Psoas muscle (tissue), 8 donors: ENCODE measurements around the gene GPATCH8. TPM values are rescaled to one million over a fixed set of nuclear protein-coding genes. Genes with fewer than 3 reads are reported as not detected.

Experiments used
- ATAC-seq, 4 donors: fragments of 200-7000 bp; cut with Tn5 transposase; one replicate each; pipeline ENCODE4 v1.9.1; 2020; ENCODE audit warnings: moderate library complexity in 3 of 4, mild to moderate bottlenecking in 2 of 4
- DNase-seq, 2 donors: peaks; one replicate each; pipeline ENCODE4 v3.0.0-alpha.2; 2020
- H3K27ac ChIP-seq: fragments of 200-600 bp; one replicate; pipeline ENCODE4 v1.8.0; 2022
- H3K27me3 ChIP-seq, 3 donors: fragments of 200-600 bp in 1 of 3; one replicate each; pipeline versions ENCODE4 v1.6.1 to v1.8.0; 2013 to 2022; ENCODE audit warnings: low read length in 2 of 3, mild to moderate bottlenecking in 2 of 3, moderate library complexity in 1 of 3; ENCODE audit not compliant: insufficient read depth in 3 of 3
- H3K36me3 ChIP-seq, 2 donors: fragments of 200-600 bp in 1 of 2; one replicate each; pipeline versions ENCODE4 v1.6.1 to v1.8.0; 2013 to 2022; ENCODE audit warnings: low read depth in 1 of 2, mild to moderate bottlenecking in 1 of 2, moderate library complexity in 1 of 2; ENCODE audit not compliant: insufficient read depth in 1 of 2
- H3K4me1 ChIP-seq: fragments of 200-600 bp; one replicate; pipeline ENCODE4 v1.8.0; 2022
- H3K4me3 ChIP-seq: fragments of 200-600 bp; one replicate; pipeline ENCODE4 v1.8.0; 2022; ENCODE audit warnings: mild to moderate bottlenecking
- H3K9me3 ChIP-seq: fragments of 200-600 bp; one replicate; pipeline ENCODE4 v1.8.0; 2022
- WGBS, 3 donors: extraction: QIAGEN DNeasy Blood & Tissue Kit; methylation state at CpG; one replicate each; pipeline versions ENCODE4 v1.1.6 to v1.1.7; 2013; 5-methylcytosine and 5-hydroxymethylcytosine counted together
- intact Hi-C, 2 donors: fragments of 100-400 bp; cut with DNase I; formaldehyde crosslinking; loops; one replicate each; pipeline versions ENCODE4 v1.11.0 to v1.14.2; 2022
- polyA plus RNA-seq, 3 donors: library from polyadenylated mRNA; stranded (reverse); fragments of 200-250 nt; gene quantifications; one replicate each; pipeline ENCODE4 v1.2.3, GENCODE V29; 2013
- total RNA-seq, 4 donors: library from RNA; stranded (reverse); fragmentation: NEBNext Ultra II Directional in 2 of 4; extraction: Animal tissue kit (Norgen Biotek cat#: 25700) in 2 of 4; gene quantifications; one replicate each; pipeline versions ENCODE4 v1.2.1 to v1.2.4, GENCODE V29; 2021 to 2023
- TF ChIP-seq, protein P1 (sequence below): fragments of 200-600 bp; IDR thresholded peaks from one replicate; pipeline ENCODE4 v1.8.0; 2022; ENCODE audit warnings: antibody characterized with exemption
- donor health status: healthy with polysubstance abuse.
- donor health status: DM: no; HTN: no; CAD: no; lungs with moderate emphysema.
- donor health status: Bipolar disorder and iron deficiency.
- donor health status: healthy.
- donor health status: DM: yes; HTN: yes; CAD: no.
- donor health status: DM: no; HTN: no; CAD: no.
- donor health status: DM: no; HTN: no; CAD: no.
- donor health status: DM: yes; HTN: yes; CAD: no.

GPATCH8 gene
- total and polyA plus RNA-seq, 7 donors, result 5.7 to 28.1 (median 19.0) TPM

DNA sequence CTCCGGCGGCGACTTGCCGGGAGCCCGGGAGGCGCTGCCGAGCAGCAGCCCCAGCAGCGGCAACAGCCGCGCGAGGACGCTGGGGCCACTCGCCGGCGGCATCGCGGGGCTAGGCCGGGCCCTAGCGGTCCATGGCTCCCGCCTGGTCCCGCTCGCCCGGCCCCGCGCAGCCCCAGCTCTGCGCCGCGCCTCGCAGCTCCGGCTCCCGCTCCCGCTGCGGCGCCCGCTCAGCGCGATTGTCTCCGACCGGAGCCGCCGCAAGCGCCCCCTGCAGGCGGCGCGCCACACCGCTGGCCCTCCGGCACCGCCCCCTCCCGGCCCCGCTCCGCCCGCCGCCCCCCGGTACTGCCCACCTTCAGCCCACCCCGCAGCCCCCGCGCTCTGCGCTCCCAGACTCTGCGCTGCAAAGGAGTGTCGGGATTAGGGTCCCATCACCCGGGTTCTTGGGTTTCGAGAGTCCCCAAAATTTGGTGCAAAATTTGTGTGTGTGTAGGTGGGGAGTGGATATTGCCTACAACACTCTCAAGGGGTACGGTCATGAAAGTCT is 139.5 kb downstream of the GPATCH8 start, which contains the start of gene FAM171A2:
Gene FAM171A2 (minus strand): TSS at position 241 of the 547 bp plus-strand sequence. CDS start 139 bp downstream, at position 102.
- Histone ChIP-seq H3K36me3 (no peaks in the 10 kb centered on the region), H3K27ac (no peak within 1 kb of the TSS), H3K9me3 (no peaks in the 10 kb centered on the region), H3K27me3 (peaks cover 0 to 11% (median 2%) of the 10 kb centered on the region in 3 donors), H3K4me3 (peak within 1 kb of the TSS; percentile 71), H3K4me1 (peaks cover 4% of the 10 kb centered on the region)
- DNase-seq (peak; percentile 63 to 81), ATAC-seq (peak; percentile 82 to 92 (median 87))
- TF ChIP-seq, protein P1, sequence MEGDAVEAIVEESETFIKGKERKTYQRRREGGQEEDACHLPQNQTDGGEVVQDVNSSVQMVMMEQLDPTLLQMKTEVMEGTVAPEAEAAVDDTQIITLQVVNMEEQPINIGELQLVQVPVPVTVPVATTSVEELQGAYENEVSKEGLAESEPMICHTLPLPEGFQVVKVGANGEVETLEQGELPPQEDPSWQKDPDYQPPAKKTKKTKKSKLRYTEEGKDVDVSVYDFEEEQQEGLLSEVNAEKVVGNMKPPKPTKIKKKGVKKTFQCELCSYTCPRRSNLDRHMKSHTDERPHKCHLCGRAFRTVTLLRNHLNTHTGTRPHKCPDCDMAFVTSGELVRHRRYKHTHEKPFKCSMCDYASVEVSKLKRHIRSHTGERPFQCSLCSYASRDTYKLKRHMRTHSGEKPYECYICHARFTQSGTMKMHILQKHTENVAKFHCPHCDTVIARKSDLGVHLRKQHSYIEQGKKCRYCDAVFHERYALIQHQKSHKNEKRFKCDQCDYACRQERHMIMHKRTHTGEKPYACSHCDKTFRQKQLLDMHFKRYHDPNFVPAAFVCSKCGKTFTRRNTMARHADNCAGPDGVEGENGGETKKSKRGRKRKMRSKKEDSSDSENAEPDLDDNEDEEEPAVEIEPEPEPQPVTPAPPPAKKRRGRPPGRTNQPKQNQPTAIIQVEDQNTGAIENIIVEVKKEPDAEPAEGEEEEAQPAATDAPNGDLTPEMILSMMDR, result peak; percentile 88
- intact Hi-C loops, result no loop called here
- WGBS, 3 donors, result 0 to 1% (median 1%) methylated on average over 25 to 63 of the region's 63 CpGs

DNA sequence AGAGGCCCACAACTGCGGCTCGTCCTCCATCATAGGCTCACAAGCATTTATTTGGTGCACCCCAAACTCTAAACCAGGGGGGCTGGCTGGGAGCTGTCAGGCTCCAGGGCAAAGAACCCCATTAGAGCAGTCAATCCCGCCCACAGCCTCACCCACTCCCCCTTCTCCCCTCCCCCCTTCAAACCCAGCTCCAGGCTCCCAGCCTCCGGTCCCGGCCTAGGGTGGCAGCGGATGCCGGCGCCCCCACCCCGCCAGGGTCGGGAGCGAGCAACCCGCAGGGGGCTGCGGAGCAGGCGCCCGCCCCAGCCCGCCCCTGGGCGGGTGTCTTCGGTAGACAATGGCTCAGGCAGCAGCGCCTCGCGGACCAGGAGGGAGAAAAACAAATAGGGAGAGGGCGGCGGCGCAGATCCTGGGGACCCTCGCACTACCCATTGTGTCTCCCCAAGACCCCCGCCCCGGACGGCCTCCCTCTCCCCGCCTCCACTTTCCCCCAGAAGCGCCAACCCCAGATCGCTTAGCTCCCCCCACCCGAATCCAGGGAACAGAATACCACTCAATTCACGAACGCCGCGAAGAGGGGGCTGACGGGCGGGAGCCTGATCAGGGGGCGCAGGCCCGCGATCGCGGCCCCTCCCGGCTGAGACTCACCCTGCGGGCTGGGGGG is 140.1 kb downstream of the GPATCH8 start:
- Histone ChIP-seq H3K27ac (no peak overlapping the region), H3K4me3 (peak overlapping the region; percentile 71), H3K36me3 (no peaks in the 10 kb centered on the region), H3K4me1 (peaks cover 4% of the 10 kb centered on the region), H3K9me3 (no peaks in the 10 kb centered on the region), H3K27me3 (peaks cover 0 to 11% (median 2%) of the 10 kb centered on the region in 3 donors)
- TF ChIP-seq, protein P1, result no peak
- DNase-seq (no peak), ATAC-seq (peak in 2 of 4 donors; percentile 29 to 31)
- 1 to 4% (median 2%) methylated on average over 28 to 45 of the region's 45 CpGs for WGBS, 3 donors
- intact Hi-C loops, result no loop called here

DNA sequence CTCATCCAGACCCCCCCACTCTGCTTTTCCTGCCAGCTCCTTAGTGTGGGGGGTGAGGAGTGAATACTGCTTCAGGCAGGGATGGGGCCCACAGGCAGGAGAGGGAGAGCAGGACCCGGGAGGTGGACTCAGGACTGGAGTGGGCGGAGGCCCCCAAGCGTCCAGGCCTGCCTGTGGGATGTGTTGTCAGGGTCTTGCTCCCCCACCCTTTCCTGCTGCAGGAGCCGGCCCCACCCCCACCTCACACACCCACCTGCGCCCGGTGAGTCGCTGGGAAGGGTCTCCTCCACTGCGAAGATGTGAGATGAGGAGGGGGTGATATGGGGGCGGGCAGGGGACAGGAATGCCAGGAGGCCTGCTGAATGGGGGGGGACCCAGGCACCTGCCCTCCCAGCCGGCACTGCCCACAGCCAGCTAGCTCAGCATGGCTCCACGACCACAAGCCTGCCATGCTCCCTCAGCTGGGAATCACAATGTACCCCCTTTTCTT is 140.7 kb downstream of the GPATCH8 start:
- Histone ChIP-seq H3K4me1 (peaks cover 4% of the 10 kb centered on the region), H3K27me3 (peaks cover 0 to 11% (median 2%) of the 10 kb centered on the region in 3 donors), H3K27ac (no peak overlapping the region), H3K9me3 (no peaks in the 10 kb centered on the region), H3K36me3 (no peaks in the 10 kb centered on the region), H3K4me3 (peak overlapping the region; percentile 71)
- ATAC-seq (no peak), DNase-seq (no peak)
- intact Hi-C loops, result no loop called here
- WGBS, 3 donors, result 24 to 37% (median 26%) methylated on average over 7 to 11 of the region's 11 CpGs
- TF ChIP-seq, protein P1, result no peak

DNA sequence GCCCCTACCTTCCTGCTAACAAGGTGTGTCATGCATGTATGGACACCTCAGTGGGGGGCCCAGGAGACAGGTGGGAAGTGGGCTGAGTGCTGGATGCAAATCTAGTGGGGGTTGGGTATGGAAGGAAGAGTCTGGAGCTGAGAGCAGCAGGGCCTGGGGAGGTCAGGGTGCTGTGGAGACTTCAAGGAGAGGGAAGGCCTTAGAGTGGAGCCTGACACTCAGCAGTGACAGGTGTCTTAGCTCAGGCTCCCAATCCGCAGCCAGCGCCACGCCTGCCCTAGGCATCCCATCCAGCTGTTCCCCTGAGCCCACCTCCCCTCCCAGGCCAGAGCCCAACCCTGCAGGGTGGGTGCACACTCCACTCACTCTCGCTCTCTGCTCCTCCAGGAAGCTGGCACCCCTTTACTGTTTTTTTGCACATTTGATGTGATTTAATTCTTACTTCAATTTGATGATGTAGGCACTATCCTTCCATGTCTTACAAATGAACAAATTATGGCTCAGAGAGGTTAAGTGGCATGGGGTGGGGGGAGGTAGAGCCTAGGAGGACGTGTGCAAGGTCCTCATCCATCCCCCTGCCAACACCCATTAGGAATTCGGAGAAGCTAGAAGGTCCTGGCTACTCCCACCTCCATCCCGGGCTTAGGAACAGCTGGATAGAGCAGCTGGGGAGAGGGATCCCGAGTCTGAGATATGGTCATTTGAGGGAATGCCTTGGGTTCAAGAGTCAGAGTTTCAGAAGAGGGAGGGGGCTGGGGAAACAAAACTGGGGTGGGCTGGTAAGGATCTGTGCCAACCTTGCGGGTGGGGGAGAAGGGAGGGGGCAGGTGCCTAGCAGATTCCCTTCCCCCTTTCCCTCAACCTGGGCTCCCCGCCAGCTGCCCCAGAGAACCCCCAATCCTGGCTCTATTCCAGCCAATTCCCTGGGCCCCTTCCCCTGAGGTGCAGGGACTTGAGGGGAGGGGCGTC is 141.6 kb downstream of the GPATCH8 start:
- Histone ChIP-seq H3K27me3 (peaks cover 0 to 11% (median 2%) of the 10 kb centered on the region in 3 donors), H3K27ac (no peak overlapping the region), H3K36me3 (no peaks in the 10 kb centered on the region), H3K4me1 (peaks cover 4% of the 10 kb centered on the region), H3K4me3 (no peak overlapping the region), H3K9me3 (no peaks in the 10 kb centered on the region)
- TF ChIP-seq, protein P1, result no peak
- DNase-seq (no peak), ATAC-seq (no peak)
- intact Hi-C loops, result no loop called here
- WGBS, 3 donors, result 42 to 56% (median 52%) methylated on average over 9 to 11 of the region's 11 CpGs
